Measurements from ENCODE around the gene PIGU. TPM values are rescaled to one million over a fixed set of nuclear protein-coding genes. Genes with fewer than 3 reads are reported as not detected.

PIGU gene
- total and polyA plus RNA-seq, 2 donors (not counting 1 experiment from before 2014, with no cell fraction given) = 12.0 to 19.3 TPM

GRCh38 chr20:34579979-34580940, 96.6 kb downstream of the PIGU start:
- WGBS (ENCODE audit: insufficient coverage) = 69% methylated on average over 4 of the region's 7 CpGs
- Histone ChIP-seq H3K4me3 (ENCODE audit: control extremely low read depth in 1 of 5, extremely low read depth in 1 of 5, insufficient read depth in 1 of 5, low read depth in 2 of 5, low read length in 4 of 5) (no peak overlapping the region), H3K79me2 (ENCODE audit: control insufficient read depth, insufficient read depth, low read length) (no peaks in the 10 kb centered on the region), H3K4me1 (ENCODE audit: control insufficient read depth in 2 of 2, insufficient read depth in 2 of 2, low read length in 2 of 2) (peaks cover 18 to 29% of the 10 kb centered on the region in 2 donors), H2AFZ (ENCODE audit: insufficient read depth, low read depth, low read length, poor library complexity, severe bottlenecking) (peak overlapping the region; percentile 30), H3K36me3 (replicated peaks in 1 of 2; ENCODE audit: control extremely low read depth in 1 of 2, control insufficient read depth in 1 of 2, extremely low read depth in 1 of 2, insufficient read depth in 2 of 2, low read length in 1 of 2) (peaks cover 0 to 25% of the 10 kb centered on the region in 2 experiments), H3K27me3 (replicated peaks in 1 of 4; ENCODE audit: control extremely low read depth in 1 of 4, control insufficient read depth in 3 of 4, insufficient read depth in 4 of 4, low read length in 3 of 4) (no peaks in the 10 kb centered on the region), H3K27ac (ENCODE audit: low read length in 2 of 2) (peak overlapping the region; percentile 52 to 75), H4K20me1 (ENCODE audit: control insufficient read depth, insufficient read depth, low read length, poor library complexity, severe bottlenecking) (no peaks in the 10 kb centered on the region), H3K4me2 (replicated peaks; ENCODE audit: low read depth, low read length, poor library complexity, severe bottlenecking) (peak overlapping the region; percentile 40), H3K9me3 (ENCODE audit: control extremely low read depth in 1 of 3, control insufficient read depth in 2 of 3, insufficient read depth in 1 of 3, low read length in 2 of 3) (peaks cover 0 to 20% (median 12%) of the 10 kb centered on the region in 3 donors), H3K9ac (ENCODE audit: low read length) (peak overlapping the region; percentile 19)
- ChIA-PET CTCF (interaction anchor here (0.8 to 1.7 kb wide), 2 partner anchors 22 to 190 kb away, joined by 3 read pairs; partner anchors contain the start of gene MAP1LC3A), POLR2A (no interaction called here)
- ATAC-seq (ENCODE audit: low read depth) (peak; percentile 91), DNase-seq (peak; percentile 63)
- peak overlapping the region; percentile 88 for H3K27ac Mint-ChIP-seq
- H3K4me1 Mint-ChIP-seq = peaks cover 31% of the 10 kb centered on the region
- H3K4me3 Mint-ChIP-seq = peak overlapping the region; percentile 45
- no peaks in the 10 kb centered on the region for H3K27me3 Mint-ChIP-seq
- intact Hi-C loops (cut with micrococcal nuclease) = no loop called here
- no peaks in the 10 kb centered on the region for H3K9me3 Mint-ChIP-seq (ENCODE audit: insufficient read depth)
- TF ChIP-seq EZH2 (IDR thresholded peaks at IDR 0.05; ENCODE audit: borderline replicate concordance, insufficient read depth, low read depth, low read length, poor library complexity, severe bottlenecking) (no peak), CTCF (IDR thresholded peaks at IDR 0.05) (no peak)
